ENCODE measurements around the gene HIF3A.

- TF ChIP-seq CTCF (IDR thresholded peaks at IDR 0.05), result no peak
- TF ChIP-seq POLR2A (IDR thresholded peaks at IDR 0.05), result no peak
These were observed 90.9 kb downstream of the HIF3A start for GRCh38 chr19:46387713-46388130.
